HG02840 (cell line): ENCODE data around the gene RND2.

Experiments
- ATAC-seq: cut with Tn5 transposase; IDR thresholded peaks from one replicate; pipeline ENCODE4 v1.9.1; 2021; ENCODE audit warnings: mild to moderate bottlenecking, moderate library complexity, moderate number of reproducible peaks; ENCODE audit not compliant: unreplicated experiment, low FRiP score

The RND2 gene

GRCh38 chr17:43069368-43069898, 44.4 kb downstream of the RND2 start:
- no peak for ATAC-seq

- ATAC-seq: no peak
Observed at GRCh38 chr17:43070257-43070656, 45.2 kb downstream of the RND2 start.

- no peak for ATAC-seq
Observed at GRCh38 chr17:43070872-43071271, 45.8 kb downstream of the RND2 start.

DNA sequence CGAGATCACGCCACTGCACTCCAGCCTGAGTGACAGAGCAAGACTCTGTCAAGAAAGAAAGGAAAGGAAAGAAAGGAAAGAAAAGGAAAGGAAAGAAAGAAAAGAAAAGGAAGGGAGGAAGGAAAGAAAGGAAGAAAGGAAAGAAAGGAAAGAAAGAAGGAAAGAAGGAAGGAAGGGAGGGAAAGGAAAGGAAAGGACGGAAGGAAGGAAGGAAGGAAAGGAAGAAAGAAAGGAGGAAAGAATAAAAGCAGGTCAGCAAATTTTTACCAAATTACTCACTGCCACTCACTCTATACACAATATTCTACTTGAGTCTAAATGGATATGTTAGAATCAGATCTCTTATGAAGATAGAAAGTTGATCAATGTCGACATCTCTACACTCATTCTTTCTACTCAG, 49.8 kb downstream of the RND2 start:
- no peak for ATAC-seq

DNA sequence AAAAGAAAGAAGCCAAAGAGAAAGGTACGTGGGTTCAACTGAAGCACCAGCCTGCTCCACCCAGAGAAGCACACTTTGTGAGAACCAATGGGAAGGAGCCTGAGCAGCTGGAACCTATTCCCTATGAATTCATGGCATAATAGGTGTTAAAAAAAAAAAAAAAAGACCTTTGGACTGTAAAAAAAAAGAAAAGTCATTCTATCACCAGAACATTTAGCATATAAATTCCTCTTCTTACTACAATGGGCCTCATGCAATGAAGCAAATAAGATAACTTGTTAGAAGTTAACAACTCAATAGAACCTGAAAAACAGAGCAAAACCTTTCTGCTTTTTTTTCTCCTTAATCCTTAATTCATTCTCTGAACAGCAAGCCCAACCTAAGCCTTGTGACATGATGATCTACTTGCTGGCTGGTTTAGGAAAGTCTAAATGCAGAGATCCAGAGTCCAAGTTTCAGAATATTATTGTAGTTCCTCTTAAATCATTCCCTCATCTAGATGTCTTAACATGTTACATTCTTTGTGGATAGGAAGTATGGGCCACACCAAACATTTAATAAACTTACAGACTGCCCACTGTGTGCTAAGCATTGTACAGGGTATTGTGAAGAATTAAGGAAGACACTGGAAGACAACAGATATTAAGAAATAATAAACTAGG, 54.7 kb downstream of the RND2 start:
- ATAC-seq: no peak
